ENCODE data around the gene TOE1.
"Not testable (repeated sequence)": the region's sequence is repeated elsewhere in the genome, so short reads cannot be mapped to it uniquely, and the experiment has no call there.

TOE1 gene

GRCh38 chr1:45339789-45340558 lies at the start of gene TOE1, which contains the start of gene MUTYH:
TSS of gene TOE1 (plus strand) at chr1:45340170. CDS start at chr1:45340253, 83 bp downstream.
TSS of gene MUTYH (minus strand) at chr1:45340440. CDS start at chr1:45334505, 5,935 bp downstream.
- peak; percentile 95 for DNase-seq

GRCh38 chr1:45291002-45291401 lies 49.0 kb upstream of the TOE1 start:
- not testable (repeated sequence) for DNase-seq

DNA sequence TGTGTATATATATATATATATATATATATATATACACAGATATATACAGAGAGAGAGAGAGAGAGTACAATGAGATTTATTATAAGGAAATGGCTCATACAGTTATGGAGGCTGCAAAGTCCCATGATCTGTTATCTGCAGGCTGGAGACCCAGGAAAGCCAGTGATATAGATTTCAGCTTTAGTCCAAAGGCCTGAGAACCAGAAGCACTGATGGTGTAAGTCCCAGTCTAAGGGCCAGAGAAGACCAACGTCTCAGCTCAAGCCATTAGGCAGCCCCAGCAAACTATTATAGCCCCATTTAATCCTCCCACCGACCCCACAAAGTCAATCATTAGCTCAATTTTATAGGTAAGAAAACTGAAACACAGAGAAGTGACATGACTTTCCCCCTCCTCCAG lies 48.3 kb upstream of the TOE1 start:
- no peak for DNase-seq

GRCh38 chr1:45297666-45298356 lies 42.2 kb upstream of the TOE1 start:
- DNase-seq, result no peak

GRCh38 chr1:45299296-45299695 lies 40.7 kb upstream of the TOE1 start:
- no peak for DNase-seq

DNA sequence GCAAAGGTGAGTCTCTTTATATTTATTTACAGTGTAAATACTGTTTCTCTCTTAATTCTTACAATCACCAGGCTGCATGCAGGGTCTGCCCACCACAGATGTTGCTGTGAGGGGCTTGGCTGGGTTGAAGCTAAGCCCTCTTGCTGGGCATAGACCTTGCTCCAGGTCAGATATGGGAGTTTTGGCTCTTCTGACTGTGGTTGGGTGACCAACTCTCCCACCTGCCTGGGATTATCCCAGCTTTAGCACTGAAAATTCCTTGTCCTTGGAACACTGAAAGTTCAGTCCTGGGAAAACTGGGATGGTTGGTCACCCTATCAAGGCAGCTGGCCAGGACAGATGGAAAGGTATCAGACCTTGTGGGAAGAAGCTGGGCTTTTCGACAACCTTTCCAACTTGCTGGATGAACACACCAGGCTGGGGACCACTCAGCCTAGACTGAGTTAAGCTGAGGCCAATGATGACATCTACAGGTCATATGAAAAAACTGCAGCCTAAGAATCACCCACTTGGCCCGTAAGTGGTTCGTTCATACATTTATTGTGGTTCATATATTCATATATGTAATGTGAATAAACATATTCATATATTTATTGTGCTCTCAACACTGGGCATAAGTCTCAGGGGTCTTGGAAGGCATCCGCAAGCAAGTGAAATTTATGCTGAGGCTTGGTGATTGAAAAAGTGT lies 39.8 kb upstream of the TOE1 start:
- peak; percentile 56 for DNase-seq

- DNase-seq, result no peak
Measured at GRCh38 chr1:45300669-45300997, 39.3 kb upstream of the TOE1 start.

GRCh38 chr1:45302505-45303150 lies 37.3 kb upstream of the TOE1 start:
- no peak for DNase-seq

GRCh38 chr1:45303520-45304310 lies 36.3 kb upstream of the TOE1 start:
- DNase-seq, result peak; percentile 99

DNA sequence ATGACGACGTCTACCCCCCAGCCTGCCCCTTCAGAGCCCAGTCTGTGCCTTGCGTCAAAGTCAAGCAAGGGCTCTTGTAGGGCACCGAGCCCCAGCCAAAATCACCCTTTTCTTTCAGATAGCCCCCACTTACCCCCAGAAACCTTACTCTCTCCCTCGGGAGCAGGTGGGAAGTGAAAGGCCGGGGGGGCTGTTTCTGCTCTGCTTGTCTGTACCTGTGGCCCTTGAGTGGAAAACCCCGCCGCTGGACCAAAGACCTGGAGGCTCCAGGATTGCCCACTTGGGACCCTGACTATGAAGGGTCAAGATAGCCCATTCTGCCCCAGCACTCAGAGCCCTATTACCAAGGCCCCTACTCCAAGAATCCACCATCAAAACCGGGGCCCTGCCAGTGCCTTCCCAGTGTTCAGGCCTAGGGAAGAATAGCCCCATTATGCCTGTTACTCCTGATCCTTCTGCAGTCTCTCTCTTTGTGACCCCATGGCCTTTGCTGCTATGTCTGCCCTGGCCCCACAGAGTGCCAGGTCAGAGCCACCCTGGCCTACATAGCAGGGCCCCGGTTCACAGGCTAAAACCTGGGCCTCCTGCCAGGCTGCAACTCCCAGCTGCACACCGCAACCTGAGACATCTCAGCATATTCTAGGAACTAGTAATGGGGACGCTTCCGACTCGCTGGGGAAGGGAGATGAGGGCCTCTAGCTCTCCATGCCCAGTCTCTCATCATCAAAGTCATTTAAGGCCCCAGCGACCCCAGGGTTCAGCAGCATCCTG lies 35.5 kb upstream of the TOE1 start:
- DNase-seq, result peak; percentile 45

GRCh38 chr1:45305231-45305630 lies 34.7 kb upstream of the TOE1 start:
- DNase-seq, result no peak

DNA sequence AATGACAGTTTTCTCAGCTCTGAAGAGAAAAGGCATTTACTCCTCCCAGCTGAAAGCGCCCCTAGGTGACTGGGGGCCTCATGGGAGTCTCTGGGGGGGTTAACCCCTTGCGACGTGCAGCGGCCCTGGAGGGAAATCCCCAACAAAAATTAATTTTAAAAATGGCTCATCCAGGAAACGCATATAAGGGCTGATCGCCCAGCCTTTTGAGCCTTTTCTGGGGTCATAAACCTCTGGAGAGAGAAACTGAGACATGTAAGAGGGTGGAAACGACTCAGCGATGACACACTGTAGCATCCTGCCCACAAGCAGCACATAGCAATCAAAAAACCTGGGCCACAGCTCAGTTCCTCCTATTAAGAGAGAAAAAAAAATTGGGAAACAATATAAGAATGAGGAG lies 33.7 kb upstream of the TOE1 start:
- no peak for DNase-seq

DNA sequence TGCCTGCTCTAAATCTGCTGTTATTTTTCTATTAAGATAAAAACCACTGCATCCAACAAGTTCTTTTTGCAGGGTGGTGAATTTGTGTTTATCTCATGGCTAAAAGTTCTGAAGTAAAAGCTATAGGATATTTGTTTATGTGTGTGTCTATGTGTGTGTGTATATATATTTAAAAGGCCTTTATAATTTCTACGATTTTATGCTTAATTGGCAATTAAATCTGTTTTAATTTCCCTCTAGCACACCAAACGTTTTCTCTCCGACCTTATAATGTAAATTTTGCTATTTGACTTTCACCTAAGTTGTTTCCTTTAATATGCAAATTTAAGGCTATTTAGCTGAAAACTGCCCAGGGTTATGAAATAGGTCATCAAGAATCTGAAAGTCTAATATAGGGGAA lies 33.1 kb upstream of the TOE1 start:
- DNase-seq, result no peak

DNA sequence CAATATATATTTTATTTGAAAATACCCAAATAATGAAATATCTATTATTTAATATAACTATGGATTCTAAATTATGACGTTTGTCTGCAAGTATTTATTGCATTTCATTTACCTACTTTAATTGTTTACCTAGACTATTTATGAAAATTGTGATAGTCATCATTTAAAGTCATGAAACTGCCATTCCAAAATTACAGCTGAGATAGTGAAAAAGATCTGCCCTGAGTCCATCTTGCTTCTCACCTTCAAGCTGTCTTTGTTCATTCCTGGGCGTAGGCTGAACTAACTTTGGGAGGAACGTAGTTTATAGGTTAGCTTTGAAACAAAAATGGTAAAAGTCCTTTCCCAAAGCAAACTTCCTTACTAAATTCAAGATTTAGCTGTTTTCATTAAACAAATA lies 25.7 kb upstream of the TOE1 start:
- DNase-seq, result no peak

DNA sequence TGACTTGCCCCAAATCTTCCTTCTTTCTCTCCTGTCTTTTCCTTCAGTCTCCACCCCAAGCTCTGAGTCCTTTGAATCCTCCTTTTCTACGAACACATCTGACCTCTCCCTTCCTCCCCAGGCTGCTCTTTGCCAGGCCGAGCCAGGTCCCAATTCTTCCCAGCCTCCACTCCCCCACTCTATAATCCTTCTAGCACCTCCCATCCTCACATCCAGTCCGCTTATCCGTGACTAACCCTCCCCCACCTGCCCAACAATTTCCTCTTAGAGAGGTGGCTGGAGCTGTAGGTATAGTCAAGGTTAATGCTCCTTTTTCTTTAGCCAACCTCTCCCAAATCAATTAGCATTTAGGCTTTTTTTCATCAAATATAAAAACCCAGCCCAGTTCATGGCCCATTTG lies 22.8 kb upstream of the TOE1 start:
- DNase-seq, result no peak

DNA sequence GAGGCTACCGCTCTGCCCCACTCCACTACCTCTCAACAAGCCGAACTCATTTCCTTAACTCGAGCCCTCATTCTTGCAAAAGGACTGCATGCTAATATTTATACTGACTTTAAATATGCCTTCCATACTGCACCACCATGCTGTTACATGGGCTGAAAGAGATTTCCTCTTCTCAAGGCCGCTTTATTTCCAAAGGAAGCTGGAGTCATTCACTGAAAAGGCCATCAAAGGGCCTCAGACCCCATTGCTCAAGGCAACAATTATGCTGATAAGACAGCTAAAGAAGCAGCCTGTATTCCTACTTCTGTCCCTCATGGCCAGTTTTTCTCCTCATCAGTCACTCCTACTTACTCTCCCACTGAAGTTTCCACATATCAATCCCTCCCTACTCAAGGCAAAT lies 20.2 kb upstream of the TOE1 start:
- DNase-seq, result no peak

DNA sequence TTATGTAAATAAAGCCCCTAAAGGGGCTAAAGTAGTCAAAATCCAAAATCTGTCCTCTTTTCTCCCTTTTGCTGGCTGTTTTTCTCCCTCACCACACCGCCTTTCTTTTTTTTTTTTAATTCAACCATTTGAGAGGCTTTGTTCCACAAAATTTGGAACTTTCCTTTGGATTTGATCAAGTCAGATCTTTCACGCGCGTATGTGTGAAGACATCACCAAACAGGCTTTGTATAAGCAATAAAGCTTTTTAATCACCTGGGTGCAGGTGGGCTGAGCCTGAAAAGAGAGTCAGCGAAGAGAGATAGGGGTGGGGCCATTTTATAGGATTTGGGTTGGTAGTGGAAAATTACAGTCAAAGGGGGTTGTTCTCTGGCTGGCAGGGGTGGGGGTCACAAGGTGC lies 18.5 kb upstream of the TOE1 start:
- no peak for DNase-seq

DNA sequence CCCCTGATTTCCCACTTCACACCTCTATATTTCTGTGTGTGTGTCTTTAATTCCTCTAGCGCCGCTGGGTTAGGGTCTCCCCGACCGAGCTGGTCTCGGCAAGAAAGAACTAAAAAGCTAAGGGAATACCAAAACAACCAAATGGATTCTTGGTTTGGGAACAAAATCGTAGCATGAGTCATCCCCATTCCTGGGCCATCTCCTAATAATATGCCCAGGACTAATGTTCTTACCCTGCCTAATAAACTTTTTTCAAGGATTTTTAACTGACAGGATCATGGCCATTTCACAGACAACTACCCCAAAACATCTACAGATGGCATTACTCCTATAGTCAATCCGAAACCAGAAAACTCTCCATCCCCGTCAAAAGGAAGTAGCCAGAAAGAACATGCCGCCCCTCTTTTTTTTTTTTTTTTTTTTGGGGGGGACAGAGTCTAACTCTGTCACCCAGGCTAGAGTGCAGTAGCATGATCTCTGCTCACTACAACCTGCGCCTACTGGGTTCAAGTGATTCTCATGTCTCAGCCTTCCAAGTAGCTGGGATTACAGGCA lies 17.4 kb upstream of the TOE1 start:
- DNase-seq, result no peak

DNA sequence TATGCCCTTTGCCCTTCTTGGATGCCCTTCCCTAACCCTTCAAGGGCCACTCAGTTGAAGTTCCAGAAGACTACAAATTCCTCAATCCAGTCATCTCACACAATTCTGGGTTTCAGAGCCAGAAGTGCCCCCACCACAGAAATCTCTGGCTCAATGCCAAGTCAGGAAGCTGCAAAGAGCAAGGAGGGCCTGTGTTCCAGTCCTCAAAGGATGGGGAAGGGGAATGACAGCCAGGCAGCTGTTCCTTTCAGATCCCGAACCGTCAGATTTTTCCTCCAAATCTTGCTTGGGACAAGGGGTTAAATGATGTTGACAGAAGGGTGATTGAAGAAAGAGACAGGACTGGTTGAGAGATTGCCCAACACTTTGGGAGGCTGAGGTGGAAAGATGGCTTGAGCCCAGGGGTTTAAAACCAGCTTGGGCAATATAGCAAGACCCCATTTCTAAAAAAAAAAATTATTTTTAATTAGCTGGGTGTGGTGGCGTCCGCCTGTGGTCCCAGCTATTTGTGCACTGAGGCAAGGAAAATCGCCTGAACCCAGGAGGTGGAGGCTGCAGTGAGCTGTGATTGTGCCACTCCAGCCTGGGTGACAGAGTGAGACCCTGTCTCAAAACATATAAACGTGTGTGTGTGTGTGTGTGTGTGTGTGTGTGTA lies 14.0 kb upstream of the TOE1 start:
- no peak for DNase-seq

All from right hindlimb (tissue), 1 donor.